AG09309 (cell line): ENCODE data around the gene JUN.

Experiments used
- DNase-seq: peaks from one replicate; pipeline ENCODE4 v3.0.0-alpha.2; 2010; ENCODE audit warnings: low read depth
- H3K4me3 ChIP-seq: 2 replicates; pipeline ENCODE4 v1.5.1; 2011; ENCODE audit warnings: mild to moderate bottlenecking, low read depth, low read length, moderate library complexity; ENCODE audit not compliant: control insufficient read depth
- CTCF ChIP-seq: IDR thresholded peaks from 2 replicates; pipeline ENCODE4 v1.5.1; 2011; ENCODE audit warnings: mild to moderate bottlenecking, low read depth, low read length, inconsistent platforms; ENCODE audit not compliant: insufficient read depth, control insufficient read depth; ENCODE audit errors: missing control alignments

JUN gene

GRCh38 chr1:58791106-58791505, 7.3 kb upstream of the JUN start:
- no peak for DNase-seq
- no peak for TF ChIP-seq CTCF
- no peak overlapping the region for H3K4me3 ChIP-seq

- TF ChIP-seq CTCF, result no peak
- H3K4me3 ChIP-seq, result no peak overlapping the region
- no peak for DNase-seq
Measured at GRCh38 chr1:58789996-58790660, 6.3 kb upstream of the JUN start.

- no peak for DNase-seq
- no peak for TF ChIP-seq CTCF
- H3K4me3 ChIP-seq, result no peak overlapping the region
Measured at GRCh38 chr1:58789322-58789856, 5.5 kb upstream of the JUN start.

GRCh38 chr1:58788259-58788658, 4.4 kb upstream of the JUN start:
- no peak for TF ChIP-seq CTCF
- H3K4me3 ChIP-seq, result no peak overlapping the region
- DNase-seq, result no peak

- DNase-seq, result no peak
- H3K4me3 ChIP-seq, result no peak overlapping the region
- TF ChIP-seq CTCF, result no peak
Measured at GRCh38 chr1:58786927-58787245, 3.0 kb upstream of the JUN start.

- no peak overlapping the region for H3K4me3 ChIP-seq
- no peak for TF ChIP-seq CTCF
- DNase-seq, result no peak
Measured at GRCh38 chr1:58786184-58786926, 2.5 kb upstream of the JUN start.
